ENCODE measurements around the gene INA. TPM values are rescaled to one million over a fixed set of nuclear protein-coding genes. Genes with fewer than 3 reads are reported as not detected.
"Not testable (repeated sequence)": the region's sequence is repeated elsewhere in the genome, so short reads cannot be mapped to it uniquely, and the experiment has no call there.

The INA gene
- total RNA-seq (2012; rRNA removed): 0.22 and 0.25 TPM in 2 replicates

DNA sequence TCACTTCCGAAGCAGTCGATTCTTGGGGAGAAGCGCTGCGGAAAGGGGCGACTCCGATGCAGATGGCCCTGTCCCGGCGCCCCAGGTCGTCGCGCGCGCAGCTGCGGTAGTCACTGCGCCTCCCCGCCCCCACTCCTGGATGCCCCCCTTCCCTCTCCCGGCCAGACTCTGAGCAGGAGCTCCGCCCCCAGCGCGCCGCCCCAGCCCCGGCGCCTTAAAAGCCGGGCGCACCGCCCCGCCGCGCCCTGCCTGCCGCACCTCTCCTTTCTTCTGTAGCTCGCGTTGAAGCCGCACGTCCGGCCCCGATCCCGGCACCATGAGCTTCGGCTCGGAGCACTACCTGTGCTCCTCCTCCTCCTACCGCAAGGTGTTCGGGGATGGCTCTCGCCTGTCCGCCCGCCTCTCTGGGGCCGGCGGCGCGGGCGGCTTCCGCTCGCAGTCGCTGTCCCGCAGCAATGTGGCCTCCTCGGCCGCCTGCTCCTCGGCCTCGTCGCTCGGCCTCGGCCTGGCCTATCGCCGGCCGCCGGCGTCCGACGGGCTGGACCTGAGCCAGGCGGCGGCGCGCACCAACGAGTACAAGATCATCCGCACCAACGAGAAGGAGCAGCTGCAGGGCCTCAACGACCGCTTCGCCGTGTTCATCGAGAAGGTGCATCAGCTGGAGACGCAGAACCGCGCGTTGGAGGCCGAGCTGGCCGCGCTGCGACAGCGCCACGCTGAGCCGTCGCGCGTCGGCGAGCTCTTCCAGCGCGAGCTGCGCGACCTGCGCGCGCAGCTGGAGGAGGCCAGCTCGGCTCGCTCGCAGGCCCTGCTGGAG, at the start of gene INA:
Gene INA (plus strand): TSS at position 243 of the 817 bp plus-strand sequence. CDS start 74 bp downstream, at position 317.
- H3K9ac ChIP-seq (ENCODE audit: low read depth, low read length): no peak within 1 kb of the TSS
- peaks cover 24% of the 10 kb centered on the region for H3K4me1 ChIP-seq (ENCODE audit: control insufficient read depth, insufficient read depth, low read length)
- no peaks in the 10 kb centered on the region for H3K36me3 ChIP-seq (ENCODE audit: insufficient read depth, low read length)
- peak within 1 kb of the TSS; percentile 81 for H3K4me2 ChIP-seq (ENCODE audit: low read length)
- peaks cover 64% of the 10 kb centered on the region for H3K27me3 ChIP-seq (ENCODE audit: control insufficient read depth, insufficient read depth, low read length)
- H3K4me3 ChIP-seq (ENCODE audit: low read length): peak within 1 kb of the TSS; percentile 58
- no peaks in the 10 kb centered on the region for H3K9me3 ChIP-seq (replicated peaks; ENCODE audit: low read length)

DNA sequence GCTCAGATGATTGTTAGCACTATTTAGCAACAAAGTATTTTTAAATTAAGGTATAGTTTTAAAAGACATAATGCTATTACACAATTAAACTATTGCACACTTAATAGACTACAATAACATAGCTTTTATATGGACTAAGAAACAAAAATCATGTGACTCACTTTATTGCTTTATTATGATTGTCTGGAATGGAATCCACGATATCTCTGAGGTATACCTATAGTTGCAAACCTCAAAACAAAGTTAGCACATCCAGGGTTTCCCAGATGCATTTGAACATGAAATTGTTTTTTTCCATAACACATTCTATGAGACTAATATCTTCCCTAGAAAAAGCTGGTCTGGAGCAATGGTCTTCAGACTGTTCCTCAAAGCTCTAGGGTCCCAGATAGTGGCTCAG, 49.5 kb upstream of the INA start:
- Histone ChIP-seq H3K4me3 (ENCODE audit: low read length) (no peak overlapping the region), H3K9ac (ENCODE audit: low read depth, low read length) (no peak overlapping the region), H3K4me1 (ENCODE audit: control insufficient read depth, insufficient read depth, low read length) (peaks cover 35% of the 10 kb centered on the region), H3K4me2 (ENCODE audit: low read length) (no peak overlapping the region), H3K27me3 (ENCODE audit: control insufficient read depth, insufficient read depth, low read length) (no peaks in the 10 kb centered on the region), H3K9me3 (replicated peaks; ENCODE audit: low read length) (no peaks in the 10 kb centered on the region), H3K36me3 (ENCODE audit: insufficient read depth, low read length) (no peaks in the 10 kb centered on the region)

- Histone ChIP-seq H3K36me3 (ENCODE audit: insufficient read depth, low read length) (no peaks in the 10 kb centered on the region), H3K4me1 (ENCODE audit: control insufficient read depth, insufficient read depth, low read length) (peaks cover 42% of the 10 kb centered on the region), H3K4me3 (ENCODE audit: low read length) (peak overlapping the region; percentile 15), H3K9ac (ENCODE audit: low read depth, low read length) (peak overlapping the region; percentile 70), H3K4me2 (ENCODE audit: low read length) (peak overlapping the region; percentile 56), H3K27me3 (ENCODE audit: control insufficient read depth, insufficient read depth, low read length) (no peaks in the 10 kb centered on the region), H3K9me3 (replicated peaks; ENCODE audit: low read length) (no peaks in the 10 kb centered on the region)
Measured at GRCh38 chr10:103231047-103231551, 45.8 kb upstream of the INA start.

DNA sequence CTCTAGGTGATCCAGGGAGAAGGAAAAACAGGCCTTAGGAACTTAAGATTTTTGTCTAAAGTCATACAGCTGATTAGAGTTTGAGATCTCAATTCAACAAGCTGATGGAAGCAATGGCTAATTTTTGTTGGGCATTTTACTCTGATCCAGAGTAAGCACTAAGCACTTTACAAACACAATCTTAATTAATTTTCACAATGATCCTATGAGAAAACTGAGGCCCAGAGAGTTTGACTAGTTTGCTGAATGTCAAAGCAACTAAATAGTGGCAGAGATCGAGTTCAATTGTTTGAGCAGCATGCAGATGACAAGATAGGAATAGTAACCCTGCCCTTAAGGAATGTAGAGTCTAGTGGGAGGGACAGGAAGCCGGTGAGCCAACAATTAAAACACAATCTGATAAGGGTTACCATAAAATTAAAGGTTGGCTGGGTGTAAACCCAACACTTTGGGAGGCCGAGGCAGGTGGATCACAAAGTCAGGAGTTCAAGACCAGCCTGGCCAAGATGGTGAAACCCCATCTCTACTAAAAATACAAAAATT, 44.7 kb upstream of the INA start:
- H3K36me3 ChIP-seq (ENCODE audit: insufficient read depth, low read length): no peaks in the 10 kb centered on the region
- no peaks in the 10 kb centered on the region for H3K9me3 ChIP-seq (replicated peaks; ENCODE audit: low read length)
- peaks cover 38% of the 10 kb centered on the region for H3K4me1 ChIP-seq (ENCODE audit: control insufficient read depth, insufficient read depth, low read length)
- peak overlapping the region; percentile 50 for H3K9ac ChIP-seq (ENCODE audit: low read depth, low read length)
- no peak overlapping the region for H3K4me2 ChIP-seq (ENCODE audit: low read length)
- no peaks in the 10 kb centered on the region for H3K27me3 ChIP-seq (ENCODE audit: control insufficient read depth, insufficient read depth, low read length)
- no peak overlapping the region for H3K4me3 ChIP-seq (ENCODE audit: low read length)

GRCh38 chr10:103232772-103233488, 44.0 kb upstream of the INA start:
- no peak overlapping the region for H3K4me3 ChIP-seq (ENCODE audit: low read length)
- H3K36me3 ChIP-seq (ENCODE audit: insufficient read depth, low read length): no peaks in the 10 kb centered on the region
- no peak overlapping the region for H3K4me2 ChIP-seq (ENCODE audit: low read length)
- H3K27me3 ChIP-seq (ENCODE audit: control insufficient read depth, insufficient read depth, low read length): no peaks in the 10 kb centered on the region
- no peak overlapping the region for H3K9ac ChIP-seq (ENCODE audit: low read depth, low read length)
- peaks cover 31% of the 10 kb centered on the region for H3K4me1 ChIP-seq (ENCODE audit: control insufficient read depth, insufficient read depth, low read length)
- H3K9me3 ChIP-seq (replicated peaks; ENCODE audit: low read length): no peaks in the 10 kb centered on the region

GRCh38 chr10:103235775-103236174, 41.2 kb upstream of the INA start:
- H3K9me3 ChIP-seq (replicated peaks; ENCODE audit: low read length): no peaks in the 10 kb centered on the region
- no peaks in the 10 kb centered on the region for H3K36me3 ChIP-seq (ENCODE audit: insufficient read depth, low read length)
- peaks cover 29% of the 10 kb centered on the region for H3K4me1 ChIP-seq (ENCODE audit: control insufficient read depth, insufficient read depth, low read length)
- H3K9ac ChIP-seq (ENCODE audit: low read depth, low read length): no peak overlapping the region
- H3K4me3 ChIP-seq (ENCODE audit: low read length): no peak overlapping the region
- no peaks in the 10 kb centered on the region for H3K27me3 ChIP-seq (ENCODE audit: control insufficient read depth, insufficient read depth, low read length)
- no peak overlapping the region for H3K4me2 ChIP-seq (ENCODE audit: low read length)

- Histone ChIP-seq H3K9ac (ENCODE audit: low read depth, low read length) (peak overlapping the region; percentile 31), H3K4me3 (ENCODE audit: low read length) (no peak overlapping the region), H3K36me3 (ENCODE audit: insufficient read depth, low read length) (no peaks in the 10 kb centered on the region), H3K9me3 (replicated peaks; ENCODE audit: low read length) (no peaks in the 10 kb centered on the region), H3K4me1 (ENCODE audit: control insufficient read depth, insufficient read depth, low read length) (peaks cover 16% of the 10 kb centered on the region), H3K27me3 (ENCODE audit: control insufficient read depth, insufficient read depth, low read length) (no peaks in the 10 kb centered on the region), H3K4me2 (ENCODE audit: low read length) (peak overlapping the region; percentile 28)
Measured at GRCh38 chr10:103238506-103239252, 38.3 kb upstream of the INA start.

DNA sequence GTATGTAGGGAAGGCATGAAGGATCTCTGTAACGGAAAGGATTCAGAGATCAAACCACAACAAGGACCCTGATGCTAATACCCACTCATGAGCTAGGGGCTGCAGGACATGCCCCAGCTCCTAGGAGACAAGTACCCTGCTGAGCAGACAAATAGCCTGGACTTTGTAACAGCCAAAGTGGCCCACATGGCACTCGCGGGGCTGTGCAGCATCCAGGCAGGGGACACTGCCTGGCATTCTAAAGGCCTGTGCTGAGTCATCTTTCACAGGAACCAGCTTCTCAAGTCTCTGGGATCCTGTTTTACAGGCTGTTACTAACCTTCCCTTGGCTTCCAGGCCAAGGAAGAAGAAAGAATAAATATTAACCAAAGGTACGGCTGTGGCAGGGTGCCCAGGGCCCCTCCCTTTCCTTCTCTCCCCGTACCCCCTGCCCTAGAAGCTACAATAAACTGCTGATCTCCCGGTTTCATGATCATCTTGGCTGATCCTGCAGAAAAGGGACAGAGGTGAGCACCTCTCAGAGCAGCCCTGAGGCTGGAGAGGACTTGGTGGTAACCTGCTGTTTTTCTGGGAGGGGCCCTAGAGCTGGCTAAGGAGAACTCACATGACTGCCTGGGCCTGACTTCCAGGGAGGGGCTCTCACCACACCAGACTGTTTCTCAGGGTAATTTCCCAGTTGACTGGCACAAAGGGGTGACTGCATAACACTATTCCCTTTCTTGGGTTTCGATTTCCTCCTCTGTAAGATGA, 35.5 kb upstream of the INA start:
- no peaks in the 10 kb centered on the region for H3K36me3 ChIP-seq (ENCODE audit: insufficient read depth, low read length)
- no peak overlapping the region for H3K4me3 ChIP-seq (ENCODE audit: low read length)
- H3K4me2 ChIP-seq (ENCODE audit: low read length): no peak overlapping the region
- H3K27me3 ChIP-seq (ENCODE audit: control insufficient read depth, insufficient read depth, low read length): peaks cover 5% of the 10 kb centered on the region
- H3K4me1 ChIP-seq (ENCODE audit: control insufficient read depth, insufficient read depth, low read length): peaks cover 16% of the 10 kb centered on the region
- H3K9me3 ChIP-seq (replicated peaks; ENCODE audit: low read length): no peaks in the 10 kb centered on the region
- peak overlapping the region; percentile 34 for H3K9ac ChIP-seq (ENCODE audit: low read depth, low read length)

DNA sequence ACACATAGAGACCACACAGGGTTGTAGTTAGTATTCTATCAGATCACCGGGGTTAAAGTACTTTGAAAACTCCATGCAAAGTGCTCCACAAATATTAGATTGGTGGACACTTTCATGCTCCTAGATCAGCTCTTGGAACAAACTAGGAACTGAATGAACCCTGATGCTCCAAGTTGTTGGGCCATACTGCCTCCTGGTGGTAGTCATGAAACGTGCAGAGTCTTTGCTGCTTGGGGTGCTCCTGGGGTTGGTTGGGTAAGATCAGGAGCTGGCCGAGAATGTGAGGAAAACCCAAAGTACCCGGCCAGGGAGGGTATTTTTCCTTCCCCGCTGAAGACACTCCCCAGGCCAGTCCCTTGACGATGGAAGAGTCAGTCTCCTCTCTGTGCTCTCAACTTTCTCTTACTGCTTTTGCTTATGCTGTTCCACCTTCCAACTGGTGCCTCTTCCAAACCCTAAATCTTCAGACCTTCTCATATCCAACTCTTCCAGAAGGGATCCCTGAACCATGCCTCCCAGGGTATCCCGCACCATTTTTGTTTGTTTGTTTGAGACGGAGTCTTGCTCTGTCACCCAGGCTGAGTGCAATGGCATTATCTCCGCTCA, 32.2 kb upstream of the INA start:
- Histone ChIP-seq H3K9ac (ENCODE audit: low read depth, low read length) (no peak overlapping the region), H3K4me1 (ENCODE audit: control insufficient read depth, insufficient read depth, low read length) (peaks cover 9% of the 10 kb centered on the region), H3K9me3 (replicated peaks; ENCODE audit: low read length) (no peaks in the 10 kb centered on the region), H3K36me3 (ENCODE audit: insufficient read depth, low read length) (no peaks in the 10 kb centered on the region), H3K4me3 (ENCODE audit: low read length) (no peak overlapping the region), H3K27me3 (ENCODE audit: control insufficient read depth, insufficient read depth, low read length) (peaks cover 9% of the 10 kb centered on the region), H3K4me2 (ENCODE audit: low read length) (no peak overlapping the region)

GRCh38 chr10:103245587-103245986, 31.4 kb upstream of the INA start, which contains the start of gene RPEL1:
RPEL1 (plus strand) TSS chr10:103245887; CDS start chr10:103245997, 110 bp downstream.
- H3K4me1 ChIP-seq (ENCODE audit: control insufficient read depth, insufficient read depth, low read length); H3K36me3 ChIP-seq (ENCODE audit: insufficient read depth, low read length); H3K4me2 ChIP-seq (ENCODE audit: low read length); H3K4me3 ChIP-seq (ENCODE audit: low read length); H3K9ac ChIP-seq (ENCODE audit: low read depth, low read length); H3K9me3 ChIP-seq (replicated peaks; ENCODE audit: low read length): not testable (repeated sequence)
- H3K27me3 ChIP-seq (ENCODE audit: control insufficient read depth, insufficient read depth, low read length): peaks cover 14% of the 10 kb centered on the region
